GM21528 (cell line): ENCODE results near the gene TNIK.
"Not testable (repeated sequence)": the region's sequence is repeated elsewhere in the genome, so short reads cannot be mapped to it uniquely, and the experiment has no call there.

ENCODE experiments used
- ATAC-seq: cut with Tn5 transposase; IDR thresholded peaks from one replicate; pipeline ENCODE4 v1.9.1; 2021; ENCODE audit warnings: mild to moderate bottlenecking, moderate library complexity; ENCODE audit not compliant: unreplicated experiment, low FRiP score

The TNIK gene

DNA sequence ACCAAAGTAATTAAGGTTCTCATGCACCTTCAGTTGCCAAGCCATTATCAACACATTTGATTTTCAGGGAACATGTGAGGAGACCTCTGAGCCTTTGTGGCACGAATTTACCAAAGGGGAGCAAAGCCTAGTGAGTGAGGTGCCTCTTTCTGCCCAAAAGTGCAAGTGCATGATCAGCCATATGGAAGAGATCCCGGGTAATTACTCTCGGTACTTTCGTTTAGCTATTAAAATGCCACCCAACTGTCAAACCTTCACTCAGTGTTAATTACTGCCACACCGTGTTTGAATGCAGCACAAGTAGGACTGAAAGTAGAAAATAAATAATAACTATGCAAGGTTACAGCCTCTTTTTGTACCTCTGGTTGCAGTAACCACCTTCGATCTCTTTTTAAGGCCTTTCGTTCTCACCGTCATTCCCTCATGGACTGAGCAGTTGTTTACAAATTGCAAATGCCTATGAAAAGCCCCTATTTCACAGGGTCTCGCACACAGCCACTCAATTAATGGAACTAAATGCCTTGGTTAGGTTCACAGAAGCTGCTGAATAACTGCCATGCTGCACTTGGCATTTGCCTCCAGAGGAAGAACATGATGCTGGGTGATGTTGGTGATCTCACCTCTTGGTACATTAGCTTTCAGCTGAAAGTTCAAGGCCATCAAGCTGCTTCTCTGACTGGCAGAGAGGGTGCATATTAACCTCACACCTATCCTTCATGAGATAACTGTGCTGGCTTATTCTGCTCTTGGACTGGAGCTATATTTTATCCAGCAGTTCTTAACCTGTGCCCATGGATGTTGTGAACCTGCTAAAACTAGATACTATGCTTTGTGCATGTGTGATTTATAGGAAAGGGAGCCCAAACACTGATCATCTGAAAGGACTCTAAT lies 69.9 kb downstream of the TNIK start:
- no peak for ATAC-seq

DNA sequence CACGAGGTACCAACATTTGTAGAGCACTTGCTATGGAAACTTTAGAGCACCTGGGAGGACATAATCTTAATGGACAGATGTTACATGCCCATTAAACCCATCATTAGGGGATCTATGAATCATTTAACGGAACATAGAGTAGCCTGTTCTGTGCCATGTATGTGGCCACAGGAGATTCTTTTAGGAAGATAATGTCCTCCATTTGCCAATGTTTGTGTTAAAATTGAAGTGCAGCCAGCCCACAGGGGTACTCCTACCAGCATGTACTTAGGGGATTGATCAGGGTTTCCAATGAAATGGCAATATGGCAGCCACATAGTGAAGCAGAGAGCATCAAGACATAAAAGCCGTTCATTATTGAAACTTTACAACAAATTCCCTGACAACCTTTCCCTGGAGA lies 70.7 kb downstream of the TNIK start:
- no peak for ATAC-seq

DNA sequence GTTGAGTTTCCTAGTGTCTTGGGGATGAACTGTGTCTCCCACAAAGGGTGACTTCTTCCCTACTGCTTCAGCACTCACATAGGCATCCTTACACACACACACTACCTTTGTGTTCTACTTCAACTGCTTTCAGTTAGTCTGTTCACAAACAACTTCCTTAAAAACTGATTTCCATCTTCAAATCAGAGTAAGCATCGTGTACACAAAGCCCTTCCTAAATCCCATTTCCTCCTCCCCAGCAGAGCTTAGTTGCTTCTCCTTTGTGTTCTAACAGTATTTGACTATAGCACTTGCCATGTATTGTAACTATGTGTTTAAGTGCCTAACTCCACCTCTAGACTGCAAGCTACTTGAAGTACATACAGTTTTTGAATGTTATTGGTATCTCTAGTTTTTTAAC lies 71.7 kb downstream of the TNIK start:
- ATAC-seq = no peak

DNA sequence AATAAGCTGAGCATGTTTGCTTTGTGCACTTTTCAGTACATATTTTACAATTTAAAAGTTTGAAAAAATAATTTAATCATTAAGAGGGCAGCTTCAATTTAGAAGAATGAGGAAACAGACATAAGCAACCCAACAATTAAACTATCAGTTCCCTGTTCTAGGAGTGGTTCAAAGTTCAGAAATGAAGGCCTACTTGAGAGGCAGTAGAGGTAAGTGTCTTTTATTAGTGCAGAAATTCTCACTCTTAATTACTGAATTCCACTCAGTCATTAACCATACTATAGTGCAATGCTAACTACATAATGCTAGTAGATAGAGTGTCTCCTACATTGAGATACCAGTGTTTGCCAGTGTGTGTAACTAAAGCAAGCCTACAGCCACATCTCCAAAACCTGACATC lies 73.1 kb downstream of the TNIK start:
- no peak for ATAC-seq

DNA sequence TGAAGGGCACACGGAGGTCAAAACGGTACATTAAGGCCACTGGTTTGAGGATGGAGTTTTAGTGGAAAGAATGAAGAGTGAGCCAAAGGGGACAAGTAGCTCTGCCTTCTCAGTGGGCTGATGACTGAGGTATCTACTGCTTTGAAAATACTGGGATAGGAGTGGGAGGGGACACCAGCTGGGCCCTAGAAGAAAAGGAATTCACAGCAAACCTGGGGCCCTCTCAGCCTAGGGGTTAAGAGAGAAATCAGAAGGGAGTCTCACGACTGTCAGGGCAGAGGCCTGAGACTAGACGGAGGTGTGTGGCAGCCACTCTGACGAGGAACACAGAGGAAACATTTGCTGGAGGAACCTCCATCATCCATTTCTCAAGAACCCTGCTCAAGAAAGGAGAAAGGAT lies 75.1 kb downstream of the TNIK start:
- no peak for ATAC-seq

DNA sequence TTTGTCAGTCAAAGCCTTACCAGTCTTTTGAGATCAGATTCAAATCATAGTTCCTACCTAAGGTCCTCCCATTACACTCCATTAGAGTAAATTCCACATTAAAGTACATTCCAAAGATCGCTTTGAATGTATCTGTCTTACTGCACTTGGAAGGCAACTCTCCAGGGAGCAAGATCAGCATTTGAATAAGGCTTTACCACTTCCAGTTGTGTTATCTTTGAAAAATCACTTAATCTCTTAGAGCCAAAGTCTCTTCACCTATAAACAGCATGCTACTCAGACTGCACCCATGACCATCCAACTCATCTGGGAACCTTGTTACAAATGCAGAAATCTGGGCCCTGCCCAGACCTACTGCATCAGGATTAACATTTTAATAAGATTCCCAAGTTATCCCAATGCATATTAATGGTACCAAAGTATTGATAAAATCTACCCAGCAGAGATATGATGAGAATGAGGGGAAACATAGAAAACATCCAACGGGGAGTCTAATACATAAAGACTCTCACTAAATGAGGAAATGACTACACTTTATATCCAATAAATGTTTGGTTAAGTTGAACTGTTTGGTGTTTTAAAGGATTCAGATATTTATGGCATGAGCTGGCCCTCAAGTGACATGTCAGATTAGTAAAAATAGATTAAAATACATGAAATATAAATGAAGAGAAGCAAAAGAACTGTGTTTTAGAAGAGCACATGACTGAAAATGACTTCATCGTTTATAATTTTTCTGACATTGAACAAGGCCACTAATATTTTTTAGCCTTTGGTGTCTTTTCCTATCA lies 75.9 kb downstream of the TNIK start:
- ATAC-seq = no peak

DNA sequence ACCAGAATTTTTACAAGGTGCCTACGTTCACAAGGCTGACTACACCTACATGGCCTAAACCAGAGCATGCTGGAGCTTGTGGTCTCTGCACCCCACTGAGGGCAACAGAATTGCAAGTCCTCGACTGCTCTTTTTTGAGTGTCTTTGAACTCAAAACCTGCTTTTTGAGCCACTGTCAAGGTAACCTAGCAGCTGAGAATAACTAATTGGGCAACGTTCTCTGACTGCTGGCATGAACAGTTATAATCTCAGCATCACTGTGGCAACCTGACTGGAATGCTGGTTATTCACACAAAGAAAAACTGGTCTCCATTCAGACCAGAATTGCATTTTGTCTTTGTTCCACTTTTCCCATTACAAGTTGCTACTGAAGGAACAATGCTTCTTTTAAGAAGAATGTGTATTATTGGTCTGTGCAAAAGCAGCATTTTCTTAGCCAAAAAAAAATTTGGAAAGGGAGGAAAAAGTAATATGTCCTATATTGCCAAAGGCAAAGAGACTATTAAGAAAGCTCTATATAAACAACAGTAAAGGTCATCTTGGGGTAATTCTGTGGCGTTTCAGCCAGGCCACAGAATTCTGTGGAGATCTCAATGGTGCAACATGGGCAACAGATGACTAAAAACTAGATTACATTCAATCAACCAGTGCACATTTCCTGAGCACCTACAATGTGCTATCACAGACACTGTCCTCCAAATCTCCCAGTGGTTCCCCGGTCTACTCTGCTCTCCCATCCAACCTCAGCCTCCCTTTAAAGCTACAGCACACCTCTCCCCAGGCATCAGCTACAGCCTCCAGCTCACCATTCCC lies 76.8 kb downstream of the TNIK start:
- ATAC-seq = no peak

DNA sequence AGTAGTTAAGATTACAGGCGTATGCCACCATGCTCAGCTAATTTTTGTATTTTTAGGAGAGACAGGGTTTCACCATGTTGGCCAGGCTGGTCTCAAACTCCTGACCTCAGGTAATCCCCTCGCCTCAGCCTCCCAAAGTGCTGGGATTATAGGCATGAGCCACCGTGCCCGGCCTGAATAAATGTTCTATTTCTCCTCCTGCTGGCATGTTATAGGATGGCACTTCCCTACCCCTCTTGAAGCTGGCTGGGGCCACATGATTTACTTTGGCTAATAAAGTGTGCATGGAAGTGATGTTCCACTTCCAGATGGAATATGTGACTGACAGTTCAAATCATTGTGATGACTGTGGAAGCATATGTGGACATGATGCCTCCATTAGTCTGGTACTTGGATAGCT lies 77.9 kb downstream of the TNIK start:
- not testable (repeated sequence) for ATAC-seq

DNA sequence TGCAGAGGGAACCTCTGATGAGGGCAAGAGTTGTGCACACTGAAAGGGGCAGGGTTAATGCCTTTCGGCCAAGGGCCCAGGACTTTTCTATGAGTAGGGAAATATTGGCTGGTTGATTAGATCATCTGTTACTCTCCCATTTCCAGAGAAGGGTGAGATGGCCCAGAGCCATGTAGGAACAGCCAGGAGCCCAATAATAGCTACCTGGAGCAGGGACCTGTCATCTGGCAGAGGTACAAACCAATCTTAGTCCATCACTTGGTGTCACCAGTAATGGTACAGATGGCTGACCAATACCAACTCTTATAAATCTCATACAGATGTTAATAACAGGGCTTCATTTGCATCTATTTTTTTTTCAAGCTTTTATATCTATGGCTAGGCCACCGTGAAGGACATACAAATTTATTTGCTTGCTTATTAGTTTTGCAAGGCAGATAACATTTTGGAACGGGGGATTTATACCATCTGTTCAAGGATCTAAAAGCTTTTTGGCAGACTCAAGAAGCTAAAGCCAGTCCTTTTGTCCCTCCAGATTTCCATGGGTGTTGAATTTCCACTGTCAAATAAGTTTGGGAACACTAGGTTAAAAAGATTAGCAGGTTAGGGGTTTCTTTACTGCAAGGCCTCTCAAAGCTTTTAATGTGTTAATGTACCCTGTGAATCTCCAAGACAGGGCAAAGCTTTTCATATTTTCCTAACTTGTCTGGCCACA lies 79.3 kb downstream of the TNIK start:
- no peak for ATAC-seq

DNA sequence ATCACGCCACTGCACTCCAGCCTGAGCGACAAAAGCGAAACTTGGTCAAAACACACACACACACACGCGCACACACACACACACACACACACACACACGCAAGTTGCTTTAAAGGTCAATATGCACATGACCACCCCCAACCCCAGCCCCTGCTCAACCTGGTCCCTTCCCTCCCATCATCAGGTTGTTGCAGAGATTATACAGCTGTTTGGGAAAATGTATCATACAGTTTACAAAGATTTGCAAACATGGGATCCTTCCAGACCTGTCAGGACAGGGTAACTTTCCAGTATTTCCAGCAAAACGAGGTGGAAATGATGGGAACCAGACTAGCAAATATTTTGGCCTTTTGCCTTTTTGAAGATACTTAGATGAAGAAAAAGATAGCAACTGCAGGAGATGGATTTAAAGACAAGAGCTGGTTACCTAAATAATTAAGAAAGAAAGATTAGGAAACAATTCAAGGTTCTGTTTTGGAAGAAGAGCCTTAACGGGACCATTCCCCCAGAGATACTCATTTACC lies 80.2 kb downstream of the TNIK start:
- no peak for ATAC-seq

DNA sequence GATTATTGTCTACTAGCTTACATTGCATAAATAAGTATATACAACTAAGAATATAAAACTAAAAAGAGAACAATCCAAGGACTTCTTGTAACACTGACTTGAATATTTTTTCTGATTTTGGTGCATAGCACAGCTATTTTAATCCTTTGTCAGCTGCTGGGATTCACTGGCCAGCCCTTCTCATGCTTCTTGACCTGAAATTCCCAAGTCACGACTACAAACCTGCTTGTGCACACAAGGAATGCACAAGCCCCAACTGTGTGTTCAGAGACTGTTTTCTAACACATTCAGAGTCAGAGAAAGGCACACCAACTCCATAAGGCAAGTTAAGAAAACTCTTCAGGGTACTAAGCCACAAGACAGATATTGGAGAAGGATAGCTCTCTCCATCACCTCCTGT lies 80.9 kb downstream of the TNIK start:
- no peak for ATAC-seq

DNA sequence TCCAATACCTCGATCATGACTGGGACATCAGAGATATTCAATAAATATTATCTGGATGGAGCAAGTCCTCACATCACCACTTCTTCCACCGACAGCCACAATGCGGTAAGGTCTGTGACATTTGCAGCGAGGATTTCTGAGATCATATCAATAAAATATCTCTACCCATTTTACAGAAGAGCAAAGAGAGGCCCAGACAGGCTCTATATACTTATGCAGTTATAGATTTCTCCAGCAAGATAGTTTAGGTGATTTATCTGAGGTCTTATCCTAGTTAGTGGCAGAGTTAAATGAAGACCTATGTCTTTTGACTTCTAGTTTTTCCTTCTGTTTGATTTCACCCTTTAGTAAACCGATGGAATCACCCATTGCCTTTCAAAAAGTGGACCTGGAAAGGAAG lies 81.6 kb downstream of the TNIK start:
- ATAC-seq = no peak

DNA sequence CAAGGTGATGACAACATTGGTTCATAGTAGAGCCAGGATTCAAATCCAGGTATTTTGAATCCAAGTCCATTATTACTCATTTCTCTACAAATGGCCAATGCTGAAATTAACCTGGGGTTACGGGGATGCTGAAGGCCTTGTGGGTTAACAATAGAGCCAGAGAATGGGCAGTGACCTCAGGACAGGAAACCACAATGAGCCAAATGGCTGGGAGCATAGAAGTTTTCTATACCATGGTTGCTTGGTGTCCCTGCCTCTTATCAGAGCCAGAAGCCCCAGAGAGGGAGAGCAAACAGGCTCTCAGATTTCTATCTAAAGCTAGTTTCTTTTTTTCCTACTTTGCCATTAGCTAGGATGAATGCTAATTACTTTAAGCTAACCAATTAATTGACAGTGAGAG lies 82.3 kb downstream of the TNIK start:
- ATAC-seq = no peak

DNA sequence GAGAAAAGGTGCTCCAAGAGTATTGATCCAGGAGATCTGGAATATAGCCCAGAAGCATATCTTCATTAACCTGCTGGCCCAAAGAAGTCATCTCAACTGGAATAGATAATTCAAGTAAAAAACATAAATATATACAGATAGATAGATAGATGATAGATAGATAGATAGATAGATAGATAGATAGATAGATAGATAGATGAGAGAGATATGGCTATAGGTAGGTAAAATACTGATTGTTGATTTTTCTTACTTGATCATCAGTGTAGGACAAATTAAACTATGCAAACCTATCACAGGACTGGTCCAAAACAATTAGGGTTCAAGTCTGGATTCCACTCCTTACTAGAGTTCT lies 83.6 kb downstream of the TNIK start:
- ATAC-seq = no peak

DNA sequence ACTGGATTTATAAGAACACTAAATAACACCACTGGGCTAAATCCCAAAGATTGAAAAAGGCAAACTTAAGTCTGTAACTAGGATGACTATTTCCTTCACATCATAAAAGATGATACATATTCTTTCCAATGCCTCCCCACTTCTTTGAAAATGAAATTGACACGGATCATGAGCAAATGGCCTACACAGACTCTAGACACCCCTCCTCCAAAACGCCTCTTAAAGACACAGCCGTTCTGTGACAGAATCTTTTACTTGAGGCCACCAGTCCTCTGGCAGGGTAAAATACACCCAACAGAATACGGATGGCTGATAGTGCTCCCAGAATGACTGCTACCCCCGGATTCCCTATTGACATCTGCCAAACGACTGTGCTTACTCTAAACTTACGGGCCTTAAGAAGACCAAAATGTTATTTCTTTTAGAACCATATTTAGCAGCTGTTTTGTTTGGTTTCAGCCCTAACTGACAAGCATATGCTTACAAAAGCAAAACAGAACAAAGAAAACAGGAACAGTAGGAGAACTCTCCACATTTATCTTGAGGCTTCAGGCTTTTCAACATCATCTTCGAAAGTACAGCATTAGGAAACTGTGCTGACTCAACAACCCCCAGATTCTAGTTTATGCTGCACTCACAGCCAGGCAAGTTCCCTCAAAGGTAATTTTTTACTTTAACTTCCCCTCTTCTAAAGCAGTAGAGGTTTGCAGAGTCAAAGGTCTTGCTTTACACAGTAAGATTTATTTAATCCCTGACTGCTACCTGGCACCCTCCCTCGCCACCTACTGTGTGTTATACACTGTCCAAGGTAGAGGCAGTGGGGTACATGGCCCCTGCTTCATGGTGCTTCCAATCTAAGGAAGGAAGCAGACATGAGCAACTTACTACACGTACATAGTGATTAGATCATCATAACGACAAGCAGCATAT lies 84.3 kb downstream of the TNIK start:
- ATAC-seq = no peak

DNA sequence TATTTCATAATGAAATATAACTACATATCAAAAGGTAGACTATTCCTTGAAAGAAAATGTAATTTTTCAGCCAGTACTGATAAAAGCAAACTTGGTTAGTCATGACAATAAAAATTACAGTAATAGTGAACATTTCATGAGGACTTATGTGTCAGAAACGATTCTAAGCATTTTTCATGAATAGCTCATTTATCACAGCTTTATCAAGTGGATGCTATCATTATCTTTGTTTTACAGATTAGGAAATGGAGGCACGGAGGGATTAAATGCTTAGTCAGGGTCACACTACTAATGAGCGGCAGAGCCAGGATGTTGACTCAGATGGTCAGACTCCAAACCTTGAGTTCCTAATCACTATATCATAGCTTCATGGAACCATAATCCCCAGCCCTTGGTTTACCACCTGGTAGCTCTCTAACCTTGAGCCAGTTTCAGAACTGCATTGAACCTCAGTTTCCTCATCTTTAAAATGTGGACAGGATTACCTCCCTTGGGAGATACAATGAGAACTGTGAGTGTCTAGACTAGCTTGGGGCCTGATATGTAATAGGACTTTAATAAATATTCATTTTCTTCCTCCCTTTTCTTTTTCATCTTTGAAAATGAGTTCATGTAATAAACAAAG lies 85.4 kb downstream of the TNIK start:
- no peak for ATAC-seq

DNA sequence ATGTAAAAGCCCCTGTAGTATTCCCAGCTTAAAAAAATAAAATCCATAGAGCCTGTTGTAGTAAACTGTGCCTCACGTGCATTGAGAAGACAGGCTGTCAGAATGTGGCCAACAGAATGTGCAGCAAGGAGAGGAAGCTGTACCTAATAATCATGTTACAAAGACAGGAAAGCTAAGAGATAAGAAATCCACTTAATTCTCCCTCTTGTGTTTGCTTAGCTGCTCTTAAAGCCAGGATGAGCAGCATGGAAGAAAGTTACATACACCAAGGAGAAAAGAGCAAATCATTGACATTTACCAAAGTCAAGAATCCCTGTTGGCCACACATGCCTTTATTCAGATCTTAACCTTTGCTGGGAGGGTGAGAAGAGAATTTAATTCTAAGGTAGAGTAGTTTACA lies 85.9 kb downstream of the TNIK start:
- no peak for ATAC-seq

DNA sequence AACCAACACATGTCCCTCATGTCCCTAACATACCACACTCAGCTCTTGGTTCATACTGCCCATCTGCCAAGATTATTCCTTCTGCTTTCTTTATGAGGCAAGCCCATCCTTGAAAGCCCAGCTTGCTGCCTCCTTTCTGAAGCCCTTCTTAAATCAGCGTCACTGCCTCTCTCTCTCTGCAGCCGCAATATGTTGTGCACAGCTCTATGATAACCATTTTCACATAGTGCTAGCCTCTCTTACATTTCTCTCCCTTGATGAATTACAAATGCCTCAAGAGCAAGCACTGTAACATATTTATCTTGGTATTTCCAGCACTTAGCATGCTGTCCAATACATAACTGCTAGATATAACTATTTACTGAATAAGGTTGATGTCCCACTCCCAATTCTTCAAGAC lies 86.5 kb downstream of the TNIK start:
- ATAC-seq = no peak

DNA sequence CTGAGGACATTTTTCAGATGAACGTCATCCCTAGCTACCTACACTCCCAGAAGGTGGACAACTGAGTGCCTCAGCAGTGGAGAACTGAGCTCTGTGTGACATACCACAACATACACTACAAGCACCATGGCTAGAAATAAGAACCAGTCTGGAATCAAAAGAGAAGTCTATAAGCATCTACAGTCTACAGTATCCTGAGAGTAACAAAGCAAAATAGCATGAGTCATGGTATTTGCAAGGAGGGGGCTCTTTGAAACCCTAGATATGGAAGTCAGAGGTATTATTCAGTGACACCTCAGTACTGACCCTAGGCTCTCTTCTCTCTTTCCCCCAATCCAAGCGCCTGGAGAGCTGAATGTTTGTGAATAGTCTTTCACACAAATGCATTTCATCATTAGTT lies 87.5 kb downstream of the TNIK start:
- no peak for ATAC-seq
